ENCODE data around the gene APOL5.
"Not testable (repeated sequence)": the region's sequence is repeated elsewhere in the genome, so short reads cannot be mapped to it uniquely, and the experiment has no call there.

The APOL5 gene, protein sequence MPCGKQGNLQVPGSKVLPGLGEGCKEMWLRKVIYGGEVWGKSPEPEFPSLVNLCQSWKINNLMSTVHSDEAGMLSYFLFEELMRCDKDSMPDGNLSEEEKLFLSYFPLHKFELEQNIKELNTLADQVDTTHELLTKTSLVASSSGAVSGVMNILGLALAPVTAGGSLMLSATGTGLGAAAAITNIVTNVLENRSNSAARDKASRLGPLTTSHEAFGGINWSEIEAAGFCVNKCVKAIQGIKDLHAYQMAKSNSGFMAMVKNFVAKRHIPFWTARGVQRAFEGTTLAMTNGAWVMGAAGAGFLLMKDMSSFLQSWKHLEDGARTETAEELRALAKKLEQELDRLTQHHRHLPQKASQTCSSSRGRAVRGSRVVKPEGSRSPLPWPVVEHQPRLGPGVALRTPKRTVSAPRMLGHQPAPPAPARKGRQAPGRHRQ

GRCh38 chr22:35717572-35717971 lies at the start of gene APOL5:
Gene APOL5, plus strand, starts transcription at chr22:35717872. Its CDS starts 0 bp downstream, at chr22:35717872.
- TF ChIP-seq, protein P1, sequence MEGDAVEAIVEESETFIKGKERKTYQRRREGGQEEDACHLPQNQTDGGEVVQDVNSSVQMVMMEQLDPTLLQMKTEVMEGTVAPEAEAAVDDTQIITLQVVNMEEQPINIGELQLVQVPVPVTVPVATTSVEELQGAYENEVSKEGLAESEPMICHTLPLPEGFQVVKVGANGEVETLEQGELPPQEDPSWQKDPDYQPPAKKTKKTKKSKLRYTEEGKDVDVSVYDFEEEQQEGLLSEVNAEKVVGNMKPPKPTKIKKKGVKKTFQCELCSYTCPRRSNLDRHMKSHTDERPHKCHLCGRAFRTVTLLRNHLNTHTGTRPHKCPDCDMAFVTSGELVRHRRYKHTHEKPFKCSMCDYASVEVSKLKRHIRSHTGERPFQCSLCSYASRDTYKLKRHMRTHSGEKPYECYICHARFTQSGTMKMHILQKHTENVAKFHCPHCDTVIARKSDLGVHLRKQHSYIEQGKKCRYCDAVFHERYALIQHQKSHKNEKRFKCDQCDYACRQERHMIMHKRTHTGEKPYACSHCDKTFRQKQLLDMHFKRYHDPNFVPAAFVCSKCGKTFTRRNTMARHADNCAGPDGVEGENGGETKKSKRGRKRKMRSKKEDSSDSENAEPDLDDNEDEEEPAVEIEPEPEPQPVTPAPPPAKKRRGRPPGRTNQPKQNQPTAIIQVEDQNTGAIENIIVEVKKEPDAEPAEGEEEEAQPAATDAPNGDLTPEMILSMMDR (IDR thresholded peaks at IDR 0.05; ENCODE audit: borderline replicate concordance, control extremely low read depth, extremely low read depth, insufficient read depth, missing control alignments), result no peak
- in situ Hi-C loops (cut with MboI; ENCODE audit: low sequenced_read_pairs, unreplicated experiment), result no loop called here
- no peak for DNase-seq (ENCODE audit: low spot score)

GRCh38 chr22:35674335-35674734 lies 43.3 kb upstream of the APOL5 start:
- TF ChIP-seq, protein P1 (IDR thresholded peaks at IDR 0.05; ENCODE audit: borderline replicate concordance, control extremely low read depth, extremely low read depth, insufficient read depth, missing control alignments), result no peak
- DNase-seq (ENCODE audit: low spot score), result no peak
- in situ Hi-C loops (cut with MboI; ENCODE audit: low sequenced_read_pairs, unreplicated experiment), result no loop called here

GRCh38 chr22:35676065-35676464 lies 41.6 kb upstream of the APOL5 start:
- DNase-seq (ENCODE audit: low spot score); in situ Hi-C loops (cut with MboI; ENCODE audit: low sequenced_read_pairs, unreplicated experiment): not testable (repeated sequence)

GRCh38 chr22:35677460-35678187 lies 40.0 kb upstream of the APOL5 start:
- TF ChIP-seq, protein P1 (IDR thresholded peaks at IDR 0.05; ENCODE audit: borderline replicate concordance, control extremely low read depth, extremely low read depth, insufficient read depth, missing control alignments), result no peak
- no peak for DNase-seq (ENCODE audit: low spot score)
- in situ Hi-C loops (cut with MboI; ENCODE audit: low sequenced_read_pairs, unreplicated experiment), result no loop called here

GRCh38 chr22:35678836-35679235 lies 38.8 kb upstream of the APOL5 start:
- TF ChIP-seq, protein P1 (IDR thresholded peaks at IDR 0.05; ENCODE audit: borderline replicate concordance, control extremely low read depth, extremely low read depth, insufficient read depth, missing control alignments), result no peak
- in situ Hi-C loops (cut with MboI; ENCODE audit: low sequenced_read_pairs, unreplicated experiment), result no loop called here
- DNase-seq (ENCODE audit: low spot score), result no peak

DNA sequence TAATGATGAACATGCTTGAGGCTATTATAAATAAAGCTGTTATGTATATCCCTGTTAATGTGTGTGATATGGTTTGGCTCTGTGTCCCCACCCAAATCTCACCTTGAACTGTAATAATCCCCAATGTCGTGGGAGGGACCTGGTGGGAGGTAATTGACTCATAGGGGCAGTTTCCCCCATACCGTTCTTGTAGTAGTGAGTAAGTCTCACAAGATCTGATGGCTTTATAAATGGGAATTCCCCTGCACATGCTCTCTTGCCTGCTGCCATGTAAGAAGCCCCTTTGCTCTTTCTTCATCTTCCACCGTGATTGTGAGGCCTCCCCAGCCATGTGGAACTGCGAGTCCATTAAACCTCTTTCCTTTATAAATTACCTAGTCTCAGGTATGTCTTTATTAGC lies 38.2 kb upstream of the APOL5 start:
- DNase-seq (ENCODE audit: low spot score); in situ Hi-C loops (cut with MboI; ENCODE audit: low sequenced_read_pairs, unreplicated experiment): not testable (repeated sequence)

GRCh38 chr22:35681454-35682052 lies 36.1 kb upstream of the APOL5 start:
- in situ Hi-C loops (cut with MboI; ENCODE audit: low sequenced_read_pairs, unreplicated experiment), result no loop called here
- DNase-seq (ENCODE audit: low spot score), result no peak
- TF ChIP-seq, protein P1 (IDR thresholded peaks at IDR 0.05; ENCODE audit: borderline replicate concordance, control extremely low read depth, extremely low read depth, insufficient read depth, missing control alignments), result no peak
